ENCODE results near the gene STRA8.
A peak's percentile ranks its signal among the peaks of the same experiment; 100 is the strongest.

Gene STRA8

DNA sequence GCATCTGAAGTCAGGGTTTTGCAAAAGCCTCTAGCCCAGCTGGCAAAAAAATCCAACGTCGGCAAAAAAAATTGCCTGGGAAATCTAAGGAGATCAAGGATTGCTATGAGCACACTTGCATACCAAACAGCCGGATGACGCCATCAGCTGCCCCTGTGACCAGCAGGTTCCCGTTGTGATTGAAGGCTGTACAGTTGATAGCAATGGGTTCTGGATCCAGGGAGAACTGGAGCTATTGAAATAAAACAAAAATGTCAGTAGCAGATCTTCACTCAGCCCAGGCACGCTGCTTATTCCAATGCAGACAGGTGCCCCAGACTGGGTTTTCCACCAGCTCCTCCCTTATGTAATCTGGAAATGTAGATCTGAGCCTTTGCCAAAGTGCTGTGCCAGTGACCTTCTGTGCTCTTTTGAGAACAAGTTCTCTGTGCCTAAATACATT lies 44.4 kb upstream of the STRA8 start:
- TF ChIP-seq, protein P1, sequence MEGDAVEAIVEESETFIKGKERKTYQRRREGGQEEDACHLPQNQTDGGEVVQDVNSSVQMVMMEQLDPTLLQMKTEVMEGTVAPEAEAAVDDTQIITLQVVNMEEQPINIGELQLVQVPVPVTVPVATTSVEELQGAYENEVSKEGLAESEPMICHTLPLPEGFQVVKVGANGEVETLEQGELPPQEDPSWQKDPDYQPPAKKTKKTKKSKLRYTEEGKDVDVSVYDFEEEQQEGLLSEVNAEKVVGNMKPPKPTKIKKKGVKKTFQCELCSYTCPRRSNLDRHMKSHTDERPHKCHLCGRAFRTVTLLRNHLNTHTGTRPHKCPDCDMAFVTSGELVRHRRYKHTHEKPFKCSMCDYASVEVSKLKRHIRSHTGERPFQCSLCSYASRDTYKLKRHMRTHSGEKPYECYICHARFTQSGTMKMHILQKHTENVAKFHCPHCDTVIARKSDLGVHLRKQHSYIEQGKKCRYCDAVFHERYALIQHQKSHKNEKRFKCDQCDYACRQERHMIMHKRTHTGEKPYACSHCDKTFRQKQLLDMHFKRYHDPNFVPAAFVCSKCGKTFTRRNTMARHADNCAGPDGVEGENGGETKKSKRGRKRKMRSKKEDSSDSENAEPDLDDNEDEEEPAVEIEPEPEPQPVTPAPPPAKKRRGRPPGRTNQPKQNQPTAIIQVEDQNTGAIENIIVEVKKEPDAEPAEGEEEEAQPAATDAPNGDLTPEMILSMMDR (conservative IDR thresholded peaks at IDR 0.05; ENCODE audit: control insufficient read depth, insufficient read depth, low read depth, low read length): no peak
- peak; percentile 35 for DNase-seq (ENCODE audit: low read depth)
- no peak overlapping the region for H3K4me3 ChIP-seq (ENCODE audit: control insufficient read depth, low read depth, low read length)

DNA sequence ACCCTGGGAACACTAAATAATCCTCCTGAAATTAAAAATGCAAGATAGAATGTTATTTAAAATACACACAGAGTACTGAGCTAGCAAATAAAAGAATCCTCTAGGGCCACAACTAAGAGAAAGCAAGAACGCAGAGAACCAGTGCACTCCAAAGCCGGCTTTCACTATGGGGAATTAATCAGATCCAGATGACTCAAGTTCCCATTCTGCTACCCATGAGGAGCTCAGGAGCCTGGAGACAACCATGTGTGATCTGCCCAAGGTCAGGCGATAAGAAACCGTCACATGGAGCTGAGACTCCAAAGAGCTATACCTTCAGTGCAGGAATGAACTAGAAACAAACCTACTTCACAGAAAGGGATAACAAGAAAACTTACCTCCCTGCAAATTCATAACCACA lies 43.7 kb upstream of the STRA8 start:
- DNase-seq (ENCODE audit: low read depth): peak; percentile 78
- TF ChIP-seq, protein P1 (conservative IDR thresholded peaks at IDR 0.05; ENCODE audit: control insufficient read depth, insufficient read depth, low read depth, low read length): no peak

DNA sequence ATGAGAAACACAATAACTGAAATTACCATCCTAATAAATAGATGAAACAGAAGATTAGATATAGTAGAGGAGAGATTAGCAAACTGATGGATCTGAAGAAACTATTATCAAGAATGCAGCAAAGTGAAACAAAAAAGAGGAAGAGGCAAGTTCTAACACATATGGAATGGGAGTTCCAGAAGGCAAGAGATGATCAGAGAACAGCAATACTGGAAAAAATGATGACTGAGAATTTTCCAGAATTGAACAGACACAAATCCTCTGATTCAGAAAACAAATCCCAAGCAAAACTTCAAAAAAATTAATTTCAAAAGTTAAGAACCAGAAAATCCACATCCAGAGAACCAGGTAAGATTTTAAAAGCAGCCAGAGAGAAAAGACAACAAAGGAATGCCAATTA lies 42.9 kb upstream of the STRA8 start:
- no peak for DNase-seq (ENCODE audit: low read depth)
- no peak overlapping the region for H3K4me3 ChIP-seq (ENCODE audit: control insufficient read depth, low read depth, low read length)
- TF ChIP-seq, protein P1 (conservative IDR thresholded peaks at IDR 0.05; ENCODE audit: control insufficient read depth, insufficient read depth, low read depth, low read length): no peak

More for the DNA sequence above, 43.7 kb upstream of the STRA8 start:
- H3K4me3 ChIP-seq (ENCODE audit: control insufficient read depth, low read depth, low read length): no peak overlapping the region

DNA sequence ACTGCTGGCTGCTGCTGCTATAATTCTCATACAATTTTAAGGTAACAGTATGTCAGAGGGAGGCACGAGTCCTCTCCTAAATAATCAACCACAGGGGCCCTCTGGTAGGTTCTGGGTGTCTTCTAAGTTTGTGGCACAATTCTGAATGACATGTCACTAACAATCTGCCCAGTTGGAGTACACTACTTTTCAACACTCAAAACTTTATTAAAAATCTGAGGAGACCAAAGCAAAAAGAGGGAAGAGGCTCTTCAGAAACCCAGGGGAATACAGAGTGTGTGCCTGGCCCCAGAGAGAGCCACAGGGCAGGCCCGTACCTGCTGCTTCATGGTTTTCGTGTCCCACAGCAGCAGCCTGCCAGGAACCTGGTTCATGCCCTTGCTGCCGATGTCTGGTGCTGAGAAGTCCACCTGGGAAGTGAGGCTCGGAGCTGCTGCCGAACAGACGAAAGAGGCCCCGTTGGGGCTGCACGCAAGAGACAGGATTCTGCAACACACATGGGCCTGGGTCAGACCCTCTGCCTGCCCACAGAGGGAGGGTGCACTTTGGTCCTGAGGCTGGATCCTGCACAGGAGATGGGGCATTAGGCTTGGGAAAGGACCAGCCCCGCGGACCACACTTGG lies 40.6 kb upstream of the STRA8 start:
- TF ChIP-seq, protein P1 (conservative IDR thresholded peaks at IDR 0.05; ENCODE audit: control insufficient read depth, insufficient read depth, low read depth, low read length): no peak
- no peak overlapping the region for H3K4me3 ChIP-seq (ENCODE audit: control insufficient read depth, low read depth, low read length)
- DNase-seq (ENCODE audit: low read depth): no peak

DNA sequence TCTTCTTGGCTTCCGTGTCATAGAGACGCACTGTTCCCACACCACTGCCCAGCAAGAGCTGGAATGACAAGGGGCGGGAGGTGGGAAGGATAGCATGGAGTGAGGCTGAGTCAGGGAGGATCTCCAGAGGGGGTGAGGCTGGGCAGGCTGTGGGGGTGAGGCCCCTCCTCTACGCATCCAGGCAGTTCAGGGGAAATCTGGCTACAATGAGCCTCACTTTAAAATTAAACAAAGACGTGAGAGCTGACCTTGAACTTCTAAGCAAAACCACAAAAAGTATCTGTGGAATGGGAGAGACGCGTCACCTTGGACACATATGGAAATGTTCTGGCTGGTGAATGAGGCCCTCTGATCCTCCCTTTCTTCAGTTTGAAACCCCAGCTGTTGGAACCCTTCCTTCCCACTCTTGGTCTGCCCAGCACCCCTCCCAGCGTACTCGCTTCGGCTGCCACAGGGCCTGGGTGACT lies 40.0 kb upstream of the STRA8 start:
- TF ChIP-seq, protein P1 (conservative IDR thresholded peaks at IDR 0.05; ENCODE audit: control insufficient read depth, insufficient read depth, low read depth, low read length): no peak
- peak; percentile 92 for DNase-seq (ENCODE audit: low read depth)
- H3K4me3 ChIP-seq (ENCODE audit: control insufficient read depth, low read depth, low read length): no peak overlapping the region

DNA sequence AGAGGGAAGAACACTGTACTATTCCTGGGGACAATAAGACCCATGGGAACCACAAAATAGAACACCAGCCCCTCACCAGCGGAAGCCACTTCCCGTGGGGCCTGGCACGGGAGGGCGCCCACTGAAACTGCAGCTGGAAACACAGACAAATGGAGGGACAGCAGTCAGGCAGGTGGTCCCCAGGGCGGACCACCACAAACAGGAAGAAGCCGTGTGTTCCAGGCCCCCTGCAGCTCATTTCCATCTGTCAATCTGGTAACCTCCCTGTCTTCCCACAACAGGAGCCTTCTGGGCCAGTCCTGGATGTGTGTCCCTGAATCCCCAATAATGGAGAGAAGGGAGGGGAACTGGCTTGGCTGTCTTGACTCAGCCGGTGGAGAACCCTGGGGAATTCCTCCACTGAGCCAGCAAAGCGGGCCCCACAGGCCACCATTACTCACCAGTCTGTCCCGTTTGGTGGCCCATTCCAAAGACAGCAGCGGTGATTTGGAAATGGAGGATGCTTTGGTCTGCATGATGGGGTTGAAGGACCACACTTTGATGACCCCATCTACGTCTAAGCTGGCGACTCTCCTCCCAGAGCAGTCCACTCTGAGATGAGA lies 39.0 kb upstream of the STRA8 start:
- H3K4me3 ChIP-seq (ENCODE audit: control insufficient read depth, low read depth, low read length): no peak overlapping the region

More for the DNA sequence above, 39.0 kb upstream of the STRA8 start:
- peak; percentile 52 for DNase-seq (ENCODE audit: low read depth)
- TF ChIP-seq, protein P1 (conservative IDR thresholded peaks at IDR 0.05; ENCODE audit: control insufficient read depth, insufficient read depth, low read depth, low read length): no peak

Measured in fibroblast of mammary gland (primary cell).